Measurements from ENCODE around the gene PTPRD.

The PTPRD gene

GRCh38 chr9:9102295-9102694 lies 1510.5 kb downstream of the PTPRD start:
- TF ChIP-seq SIN3A (IDR thresholded peaks at IDR 0.05; ENCODE audit: borderline replicate concordance, insufficient read depth, low read length) (no peak), POLR2AphosphoS5 (IDR thresholded peaks at IDR 0.05; ENCODE audit: low read depth, low read length) (no peak), TAF1 (IDR thresholded peaks at IDR 0.05; ENCODE audit: borderline replicate concordance, insufficient read depth, low read length) (no peak), FOXP2 (optimal IDR thresholded peaks at IDR 0.05; ENCODE audit: borderline replicate concordance, extremely low read depth, extremely low read length, insufficient read depth) (no peak)
- TF ChIP-seq, protein P1, sequence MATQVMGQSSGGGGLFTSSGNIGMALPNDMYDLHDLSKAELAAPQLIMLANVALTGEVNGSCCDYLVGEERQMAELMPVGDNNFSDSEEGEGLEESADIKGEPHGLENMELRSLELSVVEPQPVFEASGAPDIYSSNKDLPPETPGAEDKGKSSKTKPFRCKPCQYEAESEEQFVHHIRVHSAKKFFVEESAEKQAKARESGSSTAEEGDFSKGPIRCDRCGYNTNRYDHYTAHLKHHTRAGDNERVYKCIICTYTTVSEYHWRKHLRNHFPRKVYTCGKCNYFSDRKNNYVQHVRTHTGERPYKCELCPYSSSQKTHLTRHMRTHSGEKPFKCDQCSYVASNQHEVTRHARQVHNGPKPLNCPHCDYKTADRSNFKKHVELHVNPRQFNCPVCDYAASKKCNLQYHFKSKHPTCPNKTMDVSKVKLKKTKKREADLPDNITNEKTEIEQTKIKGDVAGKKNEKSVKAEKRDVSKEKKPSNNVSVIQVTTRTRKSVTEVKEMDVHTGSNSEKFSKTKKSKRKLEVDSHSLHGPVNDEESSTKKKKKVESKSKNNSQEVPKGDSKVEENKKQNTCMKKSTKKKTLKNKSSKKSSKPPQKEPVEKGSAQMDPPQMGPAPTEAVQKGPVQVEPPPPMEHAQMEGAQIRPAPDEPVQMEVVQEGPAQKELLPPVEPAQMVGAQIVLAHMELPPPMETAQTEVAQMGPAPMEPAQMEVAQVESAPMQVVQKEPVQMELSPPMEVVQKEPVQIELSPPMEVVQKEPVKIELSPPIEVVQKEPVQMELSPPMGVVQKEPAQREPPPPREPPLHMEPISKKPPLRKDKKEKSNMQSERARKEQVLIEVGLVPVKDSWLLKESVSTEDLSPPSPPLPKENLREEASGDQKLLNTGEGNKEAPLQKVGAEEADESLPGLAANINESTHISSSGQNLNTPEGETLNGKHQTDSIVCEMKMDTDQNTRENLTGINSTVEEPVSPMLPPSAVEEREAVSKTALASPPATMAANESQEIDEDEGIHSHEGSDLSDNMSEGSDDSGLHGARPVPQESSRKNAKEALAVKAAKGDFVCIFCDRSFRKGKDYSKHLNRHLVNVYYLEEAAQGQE (IDR thresholded peaks at IDR 0.05; ENCODE audit: insufficient read depth in 1 of 2, low read depth in 2 of 2, low read length in 2 of 2), result no peak

DNA sequence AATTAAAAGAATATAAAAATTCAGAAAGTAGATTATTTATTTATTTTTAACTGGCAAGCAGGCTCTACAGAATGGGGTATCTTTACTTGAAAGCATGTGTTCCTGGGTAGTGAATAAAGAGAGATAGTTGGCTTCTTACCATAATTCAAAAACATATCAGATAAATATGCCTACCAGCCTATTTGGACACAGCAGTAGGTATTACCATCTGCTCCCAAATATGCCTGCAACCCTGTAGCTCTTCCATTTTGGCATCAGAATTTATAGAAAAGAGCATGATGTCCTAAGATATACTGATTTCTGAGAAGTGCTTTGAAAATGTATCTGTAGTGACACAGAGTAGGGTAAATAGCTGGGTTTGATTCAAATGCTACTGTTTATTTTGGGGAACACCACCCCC lies 1512.7 kb downstream of the PTPRD start:
- TF ChIP-seq TAF1 (IDR thresholded peaks at IDR 0.05; ENCODE audit: borderline replicate concordance, insufficient read depth, low read length) (no peak), SIN3A (IDR thresholded peaks at IDR 0.05; ENCODE audit: borderline replicate concordance, insufficient read depth, low read length) (no peak)

DNA sequence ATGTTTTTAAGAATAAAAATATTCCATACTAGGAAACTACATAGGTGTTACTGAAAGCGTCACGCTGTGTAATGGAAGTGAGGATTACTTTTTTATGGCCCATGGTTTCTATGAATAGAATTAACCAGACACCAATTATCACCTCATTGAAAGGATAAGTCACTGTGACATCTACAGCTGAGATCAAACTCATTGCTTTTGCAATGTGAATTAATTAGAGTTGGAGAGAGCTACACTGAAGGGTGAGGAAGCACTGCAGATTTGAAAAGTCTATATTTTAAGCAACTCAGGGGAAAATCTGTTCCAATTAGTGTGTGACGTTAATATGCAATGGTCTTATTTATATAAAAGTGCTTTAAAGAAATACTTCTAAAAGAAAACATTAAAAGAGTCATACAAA lies 1513.2 kb downstream of the PTPRD start:
- TF ChIP-seq SIN3A (IDR thresholded peaks at IDR 0.05; ENCODE audit: borderline replicate concordance, insufficient read depth, low read length) (no peak), TAF1 (IDR thresholded peaks at IDR 0.05; ENCODE audit: borderline replicate concordance, insufficient read depth, low read length) (no peak), POLR2AphosphoS5 (IDR thresholded peaks at IDR 0.05; ENCODE audit: low read depth, low read length) (no peak), FOXP2 (optimal IDR thresholded peaks at IDR 0.05; ENCODE audit: borderline replicate concordance, extremely low read depth, extremely low read length, insufficient read depth) (no peak)
- TF ChIP-seq, protein P1 (IDR thresholded peaks at IDR 0.05; ENCODE audit: insufficient read depth in 1 of 2, low read depth in 2 of 2, low read length in 2 of 2), result no peak

DNA sequence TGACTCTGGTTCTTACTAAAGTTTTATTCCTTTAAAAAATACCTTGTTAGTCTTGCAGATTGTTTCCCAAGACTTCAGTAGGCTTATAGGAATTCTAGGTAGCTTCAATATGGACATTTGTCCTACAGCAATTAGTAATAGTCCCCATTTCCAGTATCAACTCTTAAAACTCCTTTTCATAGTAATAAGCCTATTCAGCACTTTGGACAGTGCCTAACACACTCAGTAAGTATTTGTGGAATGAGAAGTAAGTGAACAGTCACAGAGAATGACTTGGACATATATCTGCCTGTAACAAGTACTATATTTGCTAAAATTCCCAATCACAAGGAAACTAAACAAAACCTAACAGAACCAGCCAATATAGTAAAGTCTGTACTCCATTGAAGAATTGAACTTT lies 1521.4 kb downstream of the PTPRD start:
- no peak for TF ChIP-seq FOXP2 (optimal IDR thresholded peaks at IDR 0.05; ENCODE audit: borderline replicate concordance, extremely low read depth, extremely low read length, insufficient read depth)
- TF ChIP-seq, protein P1 (IDR thresholded peaks at IDR 0.05; ENCODE audit: insufficient read depth in 1 of 2, low read depth in 2 of 2, low read length in 2 of 2), result peak; percentile 61 to 80; a peak in 2 of 4 replicates

DNA sequence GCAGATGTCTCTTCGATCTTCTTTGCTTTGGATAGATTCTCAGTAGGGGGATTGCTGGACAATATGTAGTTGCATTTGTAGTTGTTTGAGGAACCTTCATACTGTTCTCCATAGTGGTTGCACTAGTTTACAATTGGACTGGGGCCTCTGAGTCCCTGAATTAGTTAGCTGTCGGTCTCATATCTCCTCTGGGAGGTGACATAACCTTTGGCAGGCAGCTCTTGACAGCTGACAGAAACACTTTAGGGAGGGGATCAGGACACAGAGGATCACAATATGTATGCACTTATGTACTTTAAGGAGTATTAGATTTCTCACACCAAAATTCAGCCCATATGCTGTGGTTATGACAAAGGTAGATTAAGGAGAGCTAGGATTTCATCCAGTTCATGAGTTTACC lies 1533.3 kb downstream of the PTPRD start:
- no peak for TF ChIP-seq SIN3A (IDR thresholded peaks at IDR 0.05; ENCODE audit: borderline replicate concordance, insufficient read depth, low read length)
- no peak for TF ChIP-seq FOXP2 (optimal IDR thresholded peaks at IDR 0.05; ENCODE audit: borderline replicate concordance, extremely low read depth, extremely low read length, insufficient read depth)

GRCh38 chr9:9078301-9078700 lies 1534.5 kb downstream of the PTPRD start:
- TF ChIP-seq FOXP2 (optimal IDR thresholded peaks at IDR 0.05; ENCODE audit: borderline replicate concordance, extremely low read depth, extremely low read length, insufficient read depth), result no peak
- no peak for TF ChIP-seq SIN3A (IDR thresholded peaks at IDR 0.05; ENCODE audit: borderline replicate concordance, insufficient read depth, low read length)
- no peak for TF ChIP-seq TAF1 (IDR thresholded peaks at IDR 0.05; ENCODE audit: borderline replicate concordance, insufficient read depth, low read length)
- TF ChIP-seq, protein P1 (IDR thresholded peaks at IDR 0.05; ENCODE audit: insufficient read depth in 1 of 2, low read depth in 2 of 2, low read length in 2 of 2), result no peak
- TF ChIP-seq POLR2AphosphoS5 (IDR thresholded peaks at IDR 0.05; ENCODE audit: low read depth, low read length), result no peak

All from PFSK-1 (cell line).